NCI-H446 (cell line): ENCODE data around the gene STK38L.

Source experiments
- DNase-seq, 2 experiments: peaks; one replicate each; lab custom pipeline; 2025; lab: John Stamatoyannopoulos, UW

Gene STK38L

DNA sequence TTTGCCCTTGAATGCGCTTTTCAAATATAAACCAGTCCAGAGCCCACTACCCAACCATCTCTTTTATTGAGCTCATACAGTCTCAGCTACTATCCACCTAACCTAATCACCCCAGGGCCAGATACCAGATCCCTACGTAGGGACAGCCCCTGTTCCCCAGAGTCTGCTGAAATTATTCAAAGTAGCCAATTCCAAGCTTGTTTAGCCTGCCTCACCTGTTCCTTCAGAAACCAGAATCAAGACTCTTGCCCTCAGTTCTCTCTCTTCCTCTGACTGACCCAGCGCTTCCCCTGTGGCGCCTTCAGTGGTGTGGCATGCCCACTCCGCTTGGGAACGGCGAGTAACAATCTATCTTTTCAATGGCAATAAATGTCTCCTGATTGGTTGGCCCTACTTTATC lies 107.4 kb downstream of the STK38L start:
- no peak for DNase-seq

DNA sequence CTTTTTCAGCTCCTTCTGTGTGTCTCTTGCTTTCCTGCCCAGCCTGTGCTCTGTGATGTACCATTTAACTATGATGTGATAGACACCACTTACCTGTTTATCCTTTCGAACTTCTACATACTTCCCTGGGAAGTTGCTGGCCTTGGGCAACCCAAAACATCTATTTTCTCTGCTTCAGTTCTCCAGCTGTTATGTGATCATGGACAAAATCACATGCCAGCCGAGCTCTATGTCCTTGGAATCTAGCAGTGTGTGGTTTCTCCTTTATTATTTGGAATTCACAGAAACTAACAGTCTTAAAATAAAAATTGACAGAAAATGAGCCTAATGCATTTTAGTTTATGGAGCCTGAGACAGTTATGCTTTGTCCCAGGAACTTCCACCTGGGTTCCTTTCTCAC lies 111.4 kb downstream of the STK38L start:
- DNase-seq = no peak

GRCh38 chr12:27355979-27356378 lies 111.9 kb downstream of the STK38L start:
- no peak for DNase-seq

DNA sequence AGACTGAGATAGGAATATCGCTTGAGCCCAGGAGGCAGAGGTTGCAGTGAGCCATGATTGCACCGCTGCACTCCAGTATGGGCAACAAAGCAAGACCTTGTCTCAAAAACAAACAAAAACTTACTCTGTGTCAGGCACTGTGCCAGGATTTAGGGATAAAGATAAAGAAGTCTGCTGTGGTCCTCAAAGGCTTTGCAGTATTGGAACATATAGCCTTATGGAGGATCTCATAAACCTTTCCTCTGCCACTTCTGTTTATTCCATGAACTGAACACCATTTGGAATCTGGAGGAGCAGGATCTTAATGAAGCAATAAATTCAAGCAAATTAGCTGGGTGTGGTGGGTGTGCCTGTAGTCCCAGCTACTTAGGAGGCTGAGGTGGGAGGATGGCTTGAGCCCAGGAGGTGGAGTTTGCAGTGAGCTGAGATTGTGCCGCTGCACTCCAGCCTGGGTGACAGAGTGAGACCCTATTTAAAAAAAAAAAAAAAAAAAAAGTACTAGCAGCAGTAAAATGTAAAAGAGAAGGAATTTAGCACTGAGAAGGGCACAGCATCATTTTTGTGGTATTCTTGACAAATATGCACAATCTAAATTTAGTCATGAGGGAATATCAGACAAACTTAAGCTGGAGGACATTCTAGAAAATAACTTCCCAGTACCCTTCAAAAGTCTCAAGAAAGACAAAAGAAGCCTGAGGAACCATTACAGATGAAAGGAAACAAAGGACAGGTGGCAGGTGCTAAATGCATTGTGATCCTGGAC lies 115.7 kb downstream of the STK38L start:
- no peak for DNase-seq

- no peak for DNase-seq
Measured at GRCh38 chr12:27361372-27361771, 117.3 kb downstream of the STK38L start.

GRCh38 chr12:27366621-27367020 lies 122.5 kb downstream of the STK38L start:
- DNase-seq = no peak

GRCh38 chr12:27367078-27367477 lies 123.0 kb downstream of the STK38L start:
- no peak for DNase-seq
